ENCODE results near the gene PSME4.

Gene PSME4

GRCh38 chr2:53828331-53828730 is 142.5 kb downstream of the PSME4 start:
- no peak for DNase-seq

- DNase-seq = no peak
These were observed 143.2 kb downstream of the PSME4 start for GRCh38 chr2:53827398-53828175.

- DNase-seq = no peak
These were observed 144.0 kb downstream of the PSME4 start for GRCh38 chr2:53826587-53827397.

GRCh38 chr2:53826030-53826410 is 144.8 kb downstream of the PSME4 start:
- DNase-seq = no peak

GRCh38 chr2:53823639-53824038 is 147.2 kb downstream of the PSME4 start:
- DNase-seq = peak; percentile 15

- no peak for DNase-seq
These were observed 149.0 kb downstream of the PSME4 start for GRCh38 chr2:53821810-53822209.

GRCh38 chr2:53820711-53821110 is 150.1 kb downstream of the PSME4 start:
- no peak for DNase-seq

- DNase-seq = no peak
These were observed 150.7 kb downstream of the PSME4 start for GRCh38 chr2:53820048-53820447.

- DNase-seq = no peak
These were observed 151.2 kb downstream of the PSME4 start for GRCh38 chr2:53819634-53820033.

- no peak for DNase-seq
These were observed 151.8 kb downstream of the PSME4 start for GRCh38 chr2:53818854-53819435.

All from stimulated activated CD4-positive, alpha-beta T cell treated with anti-CD3 and anti-CD28 coated beads, Interleukin-1b, Interleukin-23, amount 100 ng/mL, for 48 hours (primary cell).